ENCODE results near the gene SMIM30. TPM values are rescaled to one million over a fixed set of nuclear protein-coding genes. Genes with fewer than 3 reads are reported as not detected.

SMIM30 gene
- total RNA-seq, 1 donor from 2014 or later: 52.9 TPM

GRCh38 chr7:113086431-113086888 lies 31.9 kb downstream of the SMIM30 start, which contains the start of gene GPR85:
Gene GPR85 (minus strand): TSS chr7:113086827. CDS start chr7:113084721, 2,106 bp downstream.
- H3K9me3 ChIP-seq (ENCODE audit: insufficient read depth, low read depth, low read length): no peaks in the 10 kb centered on the region
- Mint-ChIP-seq H3K4me1 (ENCODE audit: low read depth, unreplicated experiment) (peaks cover 1% of the 10 kb centered on the region), H3K27me3 (ENCODE audit: low read depth, unreplicated experiment) (no peaks in the 10 kb centered on the region), H3K27ac (ENCODE audit: unreplicated experiment) (peak within 1 kb of the TSS; percentile 99), H3K9me3 (ENCODE audit: unreplicated experiment) (peaks cover 3% of the 10 kb centered on the region), H3K4me3 (ENCODE audit: unreplicated experiment) (peak within 1 kb of the TSS; percentile 79), H3K36me3 (ENCODE audit: low read depth, unreplicated experiment) (peaks cover 2% of the 10 kb centered on the region)
- no peaks in the 10 kb centered on the region for H4K20me1 ChIP-seq (ENCODE audit: insufficient read depth, low read length)
- DNase-seq (ENCODE audit: low read depth) (peak; percentile 53), FAIRE-seq (no peak)
- peak within 1 kb of the TSS; percentile 99 for H3K4me2 ChIP-seq (ENCODE audit: low read length)
- H2AFZ ChIP-seq (ENCODE audit: low read depth, low read length): peak within 1 kb of the TSS; percentile 93
- no peaks in the 10 kb centered on the region for H3K27me3 ChIP-seq (ENCODE audit: insufficient read depth, low read length)
- peak within 1 kb of the TSS; percentile 97 for H3K9ac ChIP-seq (ENCODE audit: low read length)
- peak within 1 kb of the TSS; percentile 99 for H3K27ac ChIP-seq (ENCODE audit: low read depth, low read length)
- TF ChIP-seq CTCF (IDR thresholded peaks at IDR 0.05; ENCODE audit: insufficient read depth, low read depth, low read length) (no peak), EZH2 (IDR thresholded peaks at IDR 0.05; ENCODE audit: insufficient read depth, low read length) (no peak)
- no peaks in the 10 kb centered on the region for H3K36me3 ChIP-seq (ENCODE audit: insufficient read depth, low read length)
- H3K79me2 ChIP-seq (ENCODE audit: insufficient read depth, low read length): no peaks in the 10 kb centered on the region
- peaks cover 8% of the 10 kb centered on the region for H3K4me1 ChIP-seq (ENCODE audit: insufficient read depth, low read length)
- H3K4me3 ChIP-seq (ENCODE audit: insufficient read depth, low read depth, low read length): peak within 1 kb of the TSS; percentile 70

- DNase-seq (ENCODE audit: low read depth) (peak; percentile 41), FAIRE-seq (no peak)
- H3K9me3 Mint-ChIP-seq (ENCODE audit: unreplicated experiment): peaks cover 3% of the 10 kb centered on the region
- H3K27me3 Mint-ChIP-seq (ENCODE audit: low read depth, unreplicated experiment): no peaks in the 10 kb centered on the region
- peak overlapping the region; percentile 74 for H3K4me3 Mint-ChIP-seq (ENCODE audit: unreplicated experiment)
- no peak for TF ChIP-seq CTCF (IDR thresholded peaks at IDR 0.05; ENCODE audit: insufficient read depth, low read depth, low read length)
- TF ChIP-seq EZH2 (IDR thresholded peaks at IDR 0.05; ENCODE audit: insufficient read depth, low read length): no peak
- H3K27ac ChIP-seq (ENCODE audit: low read depth, low read length): peak overlapping the region; percentile 99
- peaks cover 1% of the 10 kb centered on the region for H3K4me1 Mint-ChIP-seq (ENCODE audit: low read depth, unreplicated experiment)
- peak overlapping the region; percentile 93 for H2AFZ ChIP-seq (ENCODE audit: low read depth, low read length)
- no peaks in the 10 kb centered on the region for H3K9me3 ChIP-seq (ENCODE audit: insufficient read depth, low read depth, low read length)
- peak overlapping the region; percentile 55 for H3K27ac Mint-ChIP-seq (ENCODE audit: unreplicated experiment)
- peaks cover 2% of the 10 kb centered on the region for H3K36me3 Mint-ChIP-seq (ENCODE audit: low read depth, unreplicated experiment)
- no peaks in the 10 kb centered on the region for H3K27me3 ChIP-seq (ENCODE audit: insufficient read depth, low read length)
- peaks cover 8% of the 10 kb centered on the region for H3K4me1 ChIP-seq (ENCODE audit: insufficient read depth, low read length)
- no peaks in the 10 kb centered on the region for H3K79me2 ChIP-seq (ENCODE audit: insufficient read depth, low read length)
- H3K4me2 ChIP-seq (ENCODE audit: low read length): peak overlapping the region; percentile 99
- no peaks in the 10 kb centered on the region for H3K36me3 ChIP-seq (ENCODE audit: insufficient read depth, low read length)
- H4K20me1 ChIP-seq (ENCODE audit: insufficient read depth, low read length): no peaks in the 10 kb centered on the region
- peak overlapping the region; percentile 97 for H3K9ac ChIP-seq (ENCODE audit: low read length)
- H3K4me3 ChIP-seq (ENCODE audit: insufficient read depth, low read depth, low read length): peak overlapping the region; percentile 70
Observed at GRCh38 chr7:113085781-113086390, 32.5 kb downstream of the SMIM30 start.

All from astrocyte (in vitro differentiated cells and primary cell).